Breast epithelium (tissue), 4 donors: ENCODE data around the gene CIB2. TPM values are rescaled to one million over a fixed set of nuclear protein-coding genes. Genes with fewer than 3 reads are reported as not detected.

Experiments
- DNase-seq, 2 donors: peaks; one replicate each; pipeline ENCODE4 v3.0.0-alpha.2; 2019; ENCODE audit warnings: low spot score in 2 of 2
- H3K27ac ChIP-seq, 2 donors: fragments of 200-600 bp; sonication (generic) in 1 of 2; one replicate each; pipeline ENCODE4 v1.5.1; 2016 to 2019; ENCODE audit warnings: mild to moderate bottlenecking in 1 of 2
- H3K27me3 ChIP-seq, 2 donors: fragments of 200-600 bp; sonication (generic) in 1 of 2; one replicate each; pipeline versions ENCODE4 v1.5.1 to v1.6.0; 2017 to 2019; ENCODE audit warnings: control low read depth in 1 of 2, mild to moderate bottlenecking in 1 of 2
- H3K36me3 ChIP-seq: fragments of 200-600 bp; one replicate; pipeline ENCODE4 v1.5.1; 2019
- H3K4me1 ChIP-seq, 2 donors: fragments of 200-600 bp; sonication (generic); one replicate each; pipeline ENCODE4 v1.5.1; 2016 to 2019; ENCODE audit warnings: control low read depth in 1 of 2
- H3K4me3 ChIP-seq, 3 donors: fragments of 200-600 bp; sonication (generic); 1 replicate in 2 of 3; 2 replicates in 1 of 3; pipeline ENCODE4 v1.5.1; 2016 to 2019; ENCODE audit warnings: mild to moderate bottlenecking in 3 of 3, moderate library complexity in 2 of 3
- H3K9me3 ChIP-seq, 2 donors: fragments of 200-600 bp; sonication (generic) in 1 of 2; one replicate each; pipeline ENCODE4 v1.5.1; 2016 to 2019; ENCODE audit warnings: control low read depth in 1 of 2
- POLR2A ChIP-seq: fragments of 450-650 bp; IDR thresholded peaks from one replicate; pipeline ENCODE4 v1.6.1; 2016; ENCODE audit warnings: antibody characterized with exemption, mild to moderate bottlenecking, moderate library complexity
- POLR2AphosphoS5 ChIP-seq, 3 donors: sonication (generic); formaldehyde crosslinking; IDR thresholded peaks; one replicate each; pipeline ENCODE4 v1.6.1; 2017; ENCODE audit warnings: antibody characterized with exemption in 3 of 3
- intact Hi-C: fragments of 100-400 bp; cut with DNase I; formaldehyde crosslinking; loops from one replicate; pipeline ENCODE4 v1.15.1; 2023; ENCODE audit warnings: low total_unique reads
- total RNA-seq, 3 donors: library from RNA; depleted of rRNA; stranded (reverse); fragments of >200 nt; gene quantifications; one replicate each; pipeline ENCODE4 v1.1.0, GENCODE V29; 2016
- TF ChIP-seq, protein P1 (sequence below), 3 donors: fragments of 450-650 bp; IDR thresholded peaks; one replicate each; pipeline ENCODE4 v1.5.1; 2016 to 2017; ENCODE audit warnings: antibody characterized with exemption in 3 of 3, mild to moderate bottlenecking in 3 of 3, moderate library complexity in 3 of 3

Gene CIB2
- total RNA-seq, 3 donors from 2014 or later, result 2.9 to 5.8 (median 4.9) TPM

DNA sequence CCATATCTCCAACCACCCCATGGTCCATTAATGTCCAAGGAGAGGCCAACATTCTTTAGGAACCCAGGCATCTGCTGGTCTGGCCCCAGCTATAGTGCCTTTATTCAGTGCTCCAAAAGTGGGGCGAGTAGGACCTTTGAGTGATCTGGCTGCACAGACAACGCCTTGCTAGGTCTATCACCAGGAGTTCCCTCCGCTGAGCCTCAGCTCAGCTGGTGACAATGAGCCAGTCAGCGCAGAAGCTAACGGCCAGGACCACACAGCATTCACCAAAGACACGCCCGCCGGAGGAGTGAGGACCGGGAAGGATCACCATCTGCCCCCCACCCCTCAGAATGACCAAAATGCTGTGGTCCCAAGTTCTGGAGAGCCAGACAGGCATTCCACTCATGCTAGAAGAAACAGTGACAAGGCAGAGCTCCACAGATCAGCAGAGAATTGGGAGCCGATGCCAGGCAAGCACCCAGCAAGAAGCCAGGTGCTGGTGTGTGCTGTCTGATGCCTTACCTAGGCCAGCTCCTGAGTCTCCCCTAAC, 72.8 kb downstream of the CIB2 start:
- intact Hi-C loops, result no loop called here
- H3K36me3 ChIP-seq, result no peaks in the 10 kb centered on the region
- no peak for TF ChIP-seq POLR2AphosphoS5 (IDR thresholded peaks at IDR 0.05)
- no peak for TF ChIP-seq POLR2A
- TF ChIP-seq, protein P1, sequence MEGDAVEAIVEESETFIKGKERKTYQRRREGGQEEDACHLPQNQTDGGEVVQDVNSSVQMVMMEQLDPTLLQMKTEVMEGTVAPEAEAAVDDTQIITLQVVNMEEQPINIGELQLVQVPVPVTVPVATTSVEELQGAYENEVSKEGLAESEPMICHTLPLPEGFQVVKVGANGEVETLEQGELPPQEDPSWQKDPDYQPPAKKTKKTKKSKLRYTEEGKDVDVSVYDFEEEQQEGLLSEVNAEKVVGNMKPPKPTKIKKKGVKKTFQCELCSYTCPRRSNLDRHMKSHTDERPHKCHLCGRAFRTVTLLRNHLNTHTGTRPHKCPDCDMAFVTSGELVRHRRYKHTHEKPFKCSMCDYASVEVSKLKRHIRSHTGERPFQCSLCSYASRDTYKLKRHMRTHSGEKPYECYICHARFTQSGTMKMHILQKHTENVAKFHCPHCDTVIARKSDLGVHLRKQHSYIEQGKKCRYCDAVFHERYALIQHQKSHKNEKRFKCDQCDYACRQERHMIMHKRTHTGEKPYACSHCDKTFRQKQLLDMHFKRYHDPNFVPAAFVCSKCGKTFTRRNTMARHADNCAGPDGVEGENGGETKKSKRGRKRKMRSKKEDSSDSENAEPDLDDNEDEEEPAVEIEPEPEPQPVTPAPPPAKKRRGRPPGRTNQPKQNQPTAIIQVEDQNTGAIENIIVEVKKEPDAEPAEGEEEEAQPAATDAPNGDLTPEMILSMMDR (IDR thresholded peaks at IDR 0.05), result no peak
- DNase-seq, result no peak
- peak overlapping the region; percentile 73 to 89 for H3K27ac ChIP-seq
- H3K9me3 ChIP-seq, result no peaks in the 10 kb centered on the region
- peaks cover 2 to 9% of the 10 kb centered on the region in 2 donors for H3K4me1 ChIP-seq
- no peak overlapping the region for H3K4me3 ChIP-seq
- no peaks in the 10 kb centered on the region for H3K27me3 ChIP-seq

DNA sequence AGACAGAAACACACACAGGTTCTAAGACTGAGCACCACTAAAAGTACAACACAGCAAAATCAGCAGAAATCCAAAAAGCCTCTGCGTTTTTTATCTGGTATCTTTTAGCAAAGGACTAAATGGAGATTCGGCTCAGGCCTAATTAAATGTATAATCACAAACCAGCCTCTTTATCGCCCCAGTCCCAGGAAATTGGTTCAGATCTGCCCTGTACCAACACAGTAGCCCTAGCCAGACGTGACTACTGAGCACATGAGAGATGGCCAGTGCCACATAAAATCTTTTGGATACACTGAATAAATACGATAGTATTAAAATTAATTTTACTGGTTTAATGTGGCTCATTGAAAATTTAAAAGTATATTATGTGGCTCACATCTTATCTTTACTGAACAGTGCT, 73.4 kb downstream of the CIB2 start:
- Histone ChIP-seq H3K27me3 (no peaks in the 10 kb centered on the region), H3K27ac (peak overlapping the region; percentile 73 to 89), H3K36me3 (no peaks in the 10 kb centered on the region), H3K4me3 (no peak overlapping the region), H3K9me3 (no peaks in the 10 kb centered on the region), H3K4me1 (peaks cover 2 to 9% of the 10 kb centered on the region in 2 donors)
- intact Hi-C loops, result no loop called here
- DNase-seq, result no peak
- TF ChIP-seq POLR2A, result no peak
- no peak for TF ChIP-seq POLR2AphosphoS5 (IDR thresholded peaks at IDR 0.05)
- TF ChIP-seq, protein P1 (IDR thresholded peaks at IDR 0.05), result no peak

DNA sequence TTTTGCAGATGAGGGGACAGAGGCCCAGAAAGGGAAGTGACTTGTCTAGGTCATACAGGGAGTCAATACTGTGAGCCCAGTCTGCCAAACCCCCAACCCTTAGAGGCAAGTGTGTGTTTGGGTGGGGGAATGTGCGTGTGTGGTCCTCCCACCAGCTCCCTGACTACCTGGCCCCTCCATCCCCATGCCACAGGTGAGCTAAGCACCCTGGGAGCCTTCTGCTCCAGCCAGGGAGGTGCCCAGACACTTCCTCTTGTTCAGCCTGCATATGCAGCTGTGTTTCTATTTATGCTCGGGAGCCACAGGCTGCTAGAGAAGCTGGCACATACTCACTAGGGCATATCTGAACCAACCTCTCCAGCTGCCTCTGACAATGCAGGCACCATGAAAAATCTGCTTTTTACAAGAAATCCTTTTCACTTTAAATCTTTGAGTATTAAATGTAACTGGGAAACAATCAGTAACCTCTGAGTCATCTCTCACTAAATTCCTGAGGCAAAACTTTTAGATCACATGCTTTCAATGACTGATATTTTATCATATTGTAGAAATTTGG, 74.5 kb downstream of the CIB2 start:
- TF ChIP-seq POLR2AphosphoS5 (IDR thresholded peaks at IDR 0.05), result no peak
- TF ChIP-seq, protein P1 (IDR thresholded peaks at IDR 0.05), result no peak
- Histone ChIP-seq H3K9me3 (no peaks in the 10 kb centered on the region), H3K36me3 (no peaks in the 10 kb centered on the region), H3K4me1 (peaks cover under 1 to 9% of the 10 kb centered on the region in 2 donors), H3K4me3 (no peak overlapping the region), H3K27me3 (no peaks in the 10 kb centered on the region), H3K27ac (peak overlapping the region; percentile 73 to 89)
- DNase-seq, result no peak
- intact Hi-C loops, result no loop called here

- H3K9me3 ChIP-seq, result no peaks in the 10 kb centered on the region
- intact Hi-C loops, result no loop called here
- peak overlapping the region; percentile 73 to 89 for H3K27ac ChIP-seq
- H3K36me3 ChIP-seq, result no peaks in the 10 kb centered on the region
- H3K4me3 ChIP-seq, result no peak overlapping the region
- H3K27me3 ChIP-seq, result no peaks in the 10 kb centered on the region
- TF ChIP-seq, protein P1 (IDR thresholded peaks at IDR 0.05), result no peak
- no peak for TF ChIP-seq POLR2AphosphoS5 (IDR thresholded peaks at IDR 0.05)
- no peak for TF ChIP-seq POLR2A
- DNase-seq, result no peak
- peaks cover 0 to 9% of the 10 kb centered on the region in 2 donors for H3K4me1 ChIP-seq
Observed at GRCh38 chr15:78055919-78056713, 75.1 kb downstream of the CIB2 start.

DNA sequence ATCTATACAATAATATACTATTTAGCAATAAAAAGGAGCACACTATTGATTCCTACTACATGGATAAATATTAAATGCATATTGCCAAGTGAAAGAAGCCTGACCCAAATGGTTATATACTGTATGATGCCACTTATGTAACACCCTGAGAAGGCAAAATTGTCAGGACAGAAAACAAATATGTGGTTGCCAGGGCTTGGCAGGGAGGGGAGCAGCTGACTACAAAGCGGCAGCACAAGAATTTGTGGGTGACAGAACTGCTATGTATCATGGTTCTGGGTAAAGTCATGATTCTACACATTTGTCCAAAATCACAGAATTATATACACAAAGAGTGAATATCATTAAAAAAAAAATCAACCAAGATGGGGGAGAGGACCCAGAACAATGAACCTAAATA, 76.3 kb downstream of the CIB2 start:
- Histone ChIP-seq H3K27me3 (no peaks in the 10 kb centered on the region), H3K36me3 (no peaks in the 10 kb centered on the region), H3K27ac (no peak overlapping the region), H3K9me3 (no peaks in the 10 kb centered on the region), H3K4me3 (no peak overlapping the region), H3K4me1 (peaks cover 0 to 9% of the 10 kb centered on the region in 2 donors)
- no peak for DNase-seq
- intact Hi-C loops, result no loop called here
- TF ChIP-seq POLR2AphosphoS5 (IDR thresholded peaks at IDR 0.05), result no peak
- TF ChIP-seq, protein P1 (IDR thresholded peaks at IDR 0.05), result no peak
- no peak for TF ChIP-seq POLR2A
